MM.1S (cell line): ENCODE results near the gene COIL.

ENCODE experiments used
- DNase-seq: peaks from one replicate; pipeline ENCODE4 v3.0.0-alpha.2; 2015
- H2AFZ ChIP-seq: fragments of 300-600 bp; sonication (generic); 2 replicates; pipeline ENCODE4 v1.6.0; 2016; ENCODE audit warnings: antibody characterized with exemption, low read length
- H3F3A ChIP-seq: fragments of 300-600 bp; sonication (generic); 2 replicates; pipeline ENCODE4 v1.6.1; 2016; ENCODE audit warnings: mild to moderate bottlenecking, antibody characterized with exemption, low read length, moderate library complexity, mixed read lengths; ENCODE audit not compliant: insufficient read depth
- H3K27ac ChIP-seq: fragments of 300-600 bp; sonication (generic); 2 replicates; pipeline ENCODE4 v1.5.1; 2016; ENCODE audit warnings: mild to moderate bottlenecking, low read length
- H3K27me3 ChIP-seq: fragments of 300-600 bp; sonication (generic); replicated peaks from 2 replicates; pipeline ENCODE4 v1.6.0; 2016; ENCODE audit warnings: low read length; ENCODE audit not compliant: insufficient read depth
- H3K36me3 ChIP-seq: fragments of 300-600 bp; sonication (generic); replicated peaks from 2 replicates; pipeline ENCODE4 v1.6.1; 2016; ENCODE audit warnings: mild to moderate bottlenecking, low read length, mixed read lengths; ENCODE audit not compliant: insufficient read depth
- H3K4me1 ChIP-seq: fragments of 300-600 bp; sonication (generic); 2 replicates; pipeline ENCODE4 v1.6.1; 2016; ENCODE audit warnings: low read length, mixed read lengths
- H3K4me2 ChIP-seq: fragments of 300-600 bp; sonication (generic); 2 replicates; pipeline ENCODE4 v1.6.0; 2016; ENCODE audit warnings: low read depth, low read length
- H3K4me3 ChIP-seq: fragments of 300-600 bp; sonication (generic); 2 replicates; pipeline ENCODE4 v1.5.1; 2016; ENCODE audit warnings: low read length, mixed read lengths
- H3K79me2 ChIP-seq: fragments of 300-600 bp; sonication (generic); 2 replicates; pipeline ENCODE4 v1.6.1; 2016; ENCODE audit warnings: mixed run types, low read length, mixed read lengths
- H3K9ac ChIP-seq: fragments of 300-600 bp; sonication (generic); 2 replicates; pipeline ENCODE4 v1.6.1; 2016; ENCODE audit warnings: low read length, mixed read lengths
- H3K9me2 ChIP-seq: fragments of 300-600 bp; sonication (generic); replicated peaks from 2 replicates; pipeline ENCODE4 v1.6.1; 2016; ENCODE audit warnings: mild to moderate bottlenecking, low read length, mixed read lengths; ENCODE audit not compliant: insufficient read depth
- H3K9me3 ChIP-seq: fragments of 300-600 bp; sonication (generic); replicated peaks from 2 replicates; pipeline ENCODE4 v1.6.1; 2016; ENCODE audit warnings: mild to moderate bottlenecking, low read length, mixed read lengths; ENCODE audit not compliant: insufficient read depth
- H4K20me1 ChIP-seq: fragments of 300-600 bp; sonication (generic); 2 replicates; pipeline ENCODE4 v1.6.1; 2016; ENCODE audit warnings: mild to moderate bottlenecking, low read length, moderate library complexity, mixed read lengths; ENCODE audit not compliant: insufficient read depth
- EZH2 ChIP-seq: fragments of 300-600 bp; sonication (generic); optimal IDR thresholded peaks from 2 replicates; pipeline ENCODE3; 2017; ENCODE audit warnings: low read depth, mild to moderate bottlenecking, antibody characterized with exemption, low read length, mixed read lengths
- EZH2phosphoT487 ChIP-seq: fragments of 300-600 bp; sonication (generic); IDR thresholded peaks from 2 replicates; pipeline ENCODE4 v1.6.1; 2018; ENCODE audit warnings: antibody characterized with exemption, low read length
- TF ChIP-seq, protein P1 (sequence below): fragments of 300-600 bp; sonication (generic); IDR thresholded peaks from 2 replicates; pipeline ENCODE4 v1.5.1; 2016; ENCODE audit warnings: antibody characterized with exemption, low read length, mixed read lengths

The COIL gene

DNA sequence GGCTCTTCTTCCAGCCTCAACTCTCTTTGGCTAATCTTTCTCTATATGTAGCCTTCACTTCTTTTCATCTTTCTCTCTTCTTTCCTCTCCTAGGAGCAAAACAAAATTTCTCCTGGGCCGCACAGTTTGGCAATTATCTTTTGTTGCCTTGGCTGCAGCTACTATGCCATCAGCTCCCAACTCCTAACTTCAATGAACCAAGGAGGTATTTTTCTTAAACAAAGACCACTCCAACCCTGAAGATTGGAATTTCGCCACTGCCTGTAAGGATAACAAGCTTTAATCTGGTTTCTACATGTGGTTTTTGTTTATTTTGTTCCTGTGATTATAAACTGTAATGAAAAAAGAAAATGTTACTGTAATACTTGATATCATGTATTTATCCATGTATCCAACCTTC is 14.8 kb upstream of the COIL start:
- peaks cover 18% of the 10 kb centered on the region for H3F3A ChIP-seq
- H3K27ac ChIP-seq = no peak overlapping the region
- H3K9me2 ChIP-seq = no peaks in the 10 kb centered on the region
- TF ChIP-seq EZH2 (no peak), EZH2phosphoT487 (no peak)
- peaks cover 27% of the 10 kb centered on the region for H3K79me2 ChIP-seq
- H3K4me1 ChIP-seq = peaks cover 16% of the 10 kb centered on the region
- no peak overlapping the region for H2AFZ ChIP-seq
- H3K9me3 ChIP-seq = no peaks in the 10 kb centered on the region
- no peak overlapping the region for H3K4me2 ChIP-seq
- H3K36me3 ChIP-seq = no peaks in the 10 kb centered on the region; the same call in 1 of the 2 replicates
- no peak overlapping the region for H3K4me3 ChIP-seq
- H4K20me1 ChIP-seq = no peaks in the 10 kb centered on the region
- no peak overlapping the region for H3K9ac ChIP-seq
- no peaks in the 10 kb centered on the region for H3K27me3 ChIP-seq
- no peak for DNase-seq

- Histone ChIP-seq H3K9me2 (no peaks in the 10 kb centered on the region), H2AFZ (no peak overlapping the region), H3K4me1 (peaks cover 6% of the 10 kb centered on the region; the same call in 1 of the 2 replicates), H3K4me3 (no peak overlapping the region), H3K4me2 (no peak overlapping the region), H3K79me2 (peaks cover 11% of the 10 kb centered on the region), H3K27me3 (no peaks in the 10 kb centered on the region), H3K9me3 (no peaks in the 10 kb centered on the region), H3K27ac (no peak overlapping the region), H3K36me3 (no peaks in the 10 kb centered on the region), H3F3A (peaks cover 15% of the 10 kb centered on the region), H3K9ac (no peak overlapping the region), H4K20me1 (no peaks in the 10 kb centered on the region)
- no peak for TF ChIP-seq EZH2
- no peak for TF ChIP-seq EZH2phosphoT487
- TF ChIP-seq, protein P1, sequence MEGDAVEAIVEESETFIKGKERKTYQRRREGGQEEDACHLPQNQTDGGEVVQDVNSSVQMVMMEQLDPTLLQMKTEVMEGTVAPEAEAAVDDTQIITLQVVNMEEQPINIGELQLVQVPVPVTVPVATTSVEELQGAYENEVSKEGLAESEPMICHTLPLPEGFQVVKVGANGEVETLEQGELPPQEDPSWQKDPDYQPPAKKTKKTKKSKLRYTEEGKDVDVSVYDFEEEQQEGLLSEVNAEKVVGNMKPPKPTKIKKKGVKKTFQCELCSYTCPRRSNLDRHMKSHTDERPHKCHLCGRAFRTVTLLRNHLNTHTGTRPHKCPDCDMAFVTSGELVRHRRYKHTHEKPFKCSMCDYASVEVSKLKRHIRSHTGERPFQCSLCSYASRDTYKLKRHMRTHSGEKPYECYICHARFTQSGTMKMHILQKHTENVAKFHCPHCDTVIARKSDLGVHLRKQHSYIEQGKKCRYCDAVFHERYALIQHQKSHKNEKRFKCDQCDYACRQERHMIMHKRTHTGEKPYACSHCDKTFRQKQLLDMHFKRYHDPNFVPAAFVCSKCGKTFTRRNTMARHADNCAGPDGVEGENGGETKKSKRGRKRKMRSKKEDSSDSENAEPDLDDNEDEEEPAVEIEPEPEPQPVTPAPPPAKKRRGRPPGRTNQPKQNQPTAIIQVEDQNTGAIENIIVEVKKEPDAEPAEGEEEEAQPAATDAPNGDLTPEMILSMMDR = no peak
- no peak for DNase-seq
Measured at GRCh38 chr17:56974055-56974454, 13.2 kb upstream of the COIL start.

DNA sequence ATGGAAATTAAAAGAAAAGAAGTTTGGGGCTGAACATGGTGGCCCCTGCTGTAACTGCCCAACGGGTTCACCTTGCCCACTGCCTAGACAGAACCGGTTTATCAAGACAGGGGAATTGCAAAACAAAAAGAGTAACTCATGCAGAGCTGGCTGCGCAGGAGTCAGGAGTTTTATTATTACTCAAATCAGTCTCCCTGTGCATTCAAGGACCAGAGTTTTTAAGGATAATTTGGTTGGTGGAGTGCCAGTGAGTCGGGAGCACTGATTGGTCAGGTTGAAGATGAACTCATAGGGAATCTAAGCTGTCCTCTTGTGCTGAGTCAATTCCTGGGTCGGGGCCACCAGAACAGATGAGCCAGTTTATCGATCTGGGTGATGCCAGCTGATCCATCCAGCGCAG is 12.7 kb upstream of the COIL start:
- H2AFZ ChIP-seq = no peak overlapping the region
- H3K79me2 ChIP-seq = peaks cover 6% of the 10 kb centered on the region
- TF ChIP-seq, protein P1 = no peak
- no peak for TF ChIP-seq EZH2
- TF ChIP-seq EZH2phosphoT487 = no peak
- DNase-seq = no peak
- no peak overlapping the region for H3K27ac ChIP-seq
- no peaks in the 10 kb centered on the region for H4K20me1 ChIP-seq
- H3K9ac ChIP-seq = no peak overlapping the region
- no peaks in the 10 kb centered on the region for H3K9me3 ChIP-seq
- H3K36me3 ChIP-seq = no peaks in the 10 kb centered on the region
- no peaks in the 10 kb centered on the region for H3K9me2 ChIP-seq
- peaks cover 10% of the 10 kb centered on the region for H3F3A ChIP-seq
- H3K4me1 ChIP-seq = peaks cover 6% of the 10 kb centered on the region; the same call in 1 of the 2 replicates
- H3K4me2 ChIP-seq = no peak overlapping the region
- no peak overlapping the region for H3K4me3 ChIP-seq
- H3K27me3 ChIP-seq = no peaks in the 10 kb centered on the region

DNA sequence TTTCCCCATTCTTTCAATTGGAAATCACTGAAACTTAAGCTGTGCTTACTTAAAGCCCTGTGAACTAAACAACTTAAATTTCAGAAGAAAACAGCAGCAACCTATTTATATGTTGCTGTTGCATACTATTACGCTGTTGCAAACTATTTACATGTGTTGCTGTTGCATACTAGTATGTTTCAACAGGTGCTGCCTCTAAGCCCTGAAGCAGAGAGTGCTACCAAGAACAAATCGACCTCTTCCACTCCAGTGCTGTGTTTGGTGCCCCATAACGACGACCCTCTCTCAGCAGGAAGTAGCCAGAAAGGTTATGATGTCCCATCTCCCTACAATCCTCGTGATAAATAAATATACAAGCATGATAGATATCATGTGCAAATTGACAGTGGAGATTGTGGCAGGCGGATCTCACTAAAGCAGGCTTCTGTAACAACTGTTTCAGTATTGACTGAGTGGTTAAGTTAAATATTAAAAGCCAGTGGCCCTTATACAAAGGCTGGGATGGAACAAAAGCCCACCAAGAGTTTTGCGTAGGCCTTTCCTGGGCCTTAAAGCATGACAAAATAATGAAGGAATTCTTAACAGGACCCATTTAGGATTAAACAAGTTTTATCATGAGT is 11.4 kb upstream of the COIL start:
- Histone ChIP-seq H3K9me2 (no peaks in the 10 kb centered on the region), H3K9me3 (no peaks in the 10 kb centered on the region), H2AFZ (no peak overlapping the region), H3K79me2 (no peaks in the 10 kb centered on the region), H3K4me1 (peaks cover 5% of the 10 kb centered on the region; the same call in 1 of the 2 replicates), H3F3A (no peaks in the 10 kb centered on the region), H3K36me3 (no peaks in the 10 kb centered on the region), H3K4me2 (no peak overlapping the region), H3K27ac (no peak overlapping the region), H3K4me3 (no peak overlapping the region), H3K9ac (no peak overlapping the region), H3K27me3 (no peaks in the 10 kb centered on the region), H4K20me1 (no peaks in the 10 kb centered on the region)
- no peak for TF ChIP-seq EZH2
- TF ChIP-seq, protein P1 = no peak
- no peak for TF ChIP-seq EZH2phosphoT487
- no peak for DNase-seq
